KOPT-K1 (cell line): ENCODE results near the gene MEIKIN.
"Not testable (repeated sequence)": the region's sequence is repeated elsewhere in the genome, so short reads cannot be mapped to it uniquely, and the experiment has no call there.

ENCODE experiments used
- H3K27ac ChIP-seq: fragments of 200-600 bp; sonication (generic); 2 replicates; pipeline ENCODE4 v1.5.1; 2016; ENCODE audit warnings: antibody characterized with exemption, mild to moderate bottlenecking, low read depth, low read length; ENCODE audit not compliant: poor library complexity, severe bottlenecking
- H3K36me3 ChIP-seq: fragments of 200-600 bp; sonication (generic); 2 replicates; pipeline ENCODE4 v1.5.1; 2017; ENCODE audit warnings: antibody characterized with exemption, mild to moderate bottlenecking, low read length, moderate library complexity; ENCODE audit not compliant: insufficient read depth
- H3K9me3 ChIP-seq: fragments of 200-600 bp; sonication (generic); 2 replicates; pipeline ENCODE4 v1.5.1; 2017; ENCODE audit warnings: antibody characterized with exemption, low read length, mild to moderate bottlenecking; ENCODE audit not compliant: insufficient read depth, poor library complexity, severe bottlenecking

MEIKIN gene

GRCh38 chr5:131952301-131952857 is 6.9 kb upstream of the MEIKIN start:
- no peak overlapping the region for H3K27ac ChIP-seq

GRCh38 chr5:131950706-131951105 is 5.2 kb upstream of the MEIKIN start:
- Histone ChIP-seq H3K27ac (no peak overlapping the region), H3K36me3 (no peaks in the 10 kb centered on the region), H3K9me3 (no peaks in the 10 kb centered on the region)

More at GRCh38 chr5:131952301-131952857, 6.9 kb upstream of the MEIKIN start:
- Histone ChIP-seq H3K9me3 (no peaks in the 10 kb centered on the region), H3K36me3 (no peaks in the 10 kb centered on the region)

- H3K36me3 ChIP-seq: no peaks in the 10 kb centered on the region
- H3K9me3 ChIP-seq: no peaks in the 10 kb centered on the region
- no peak overlapping the region for H3K27ac ChIP-seq
These were observed 2.0 kb upstream of the MEIKIN start for GRCh38 chr5:131947445-131947844.

- H3K27ac ChIP-seq: no peak overlapping the region
- H3K36me3 ChIP-seq: no peaks in the 10 kb centered on the region
- H3K9me3 ChIP-seq: no peaks in the 10 kb centered on the region
These were observed 537 bp downstream of the MEIKIN start for GRCh38 chr5:131944702-131945550.

DNA sequence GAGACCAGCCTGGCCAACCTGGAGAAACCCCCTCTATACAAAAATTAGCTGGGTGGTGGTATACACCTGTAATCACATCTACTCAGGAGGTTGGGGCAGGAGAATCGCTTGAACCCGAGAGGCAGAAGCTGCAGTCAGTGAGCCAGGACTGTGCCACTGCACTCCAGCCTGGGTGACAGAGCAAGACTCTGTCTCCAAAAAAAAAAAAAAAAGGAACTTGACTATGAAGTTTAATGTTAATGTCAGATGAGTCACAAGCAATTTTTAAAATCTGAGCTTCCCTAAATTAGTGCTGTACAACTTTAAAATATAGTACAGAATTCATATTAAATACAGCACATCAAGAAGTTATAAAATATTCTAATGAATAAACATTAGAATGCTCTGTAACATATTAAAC is 1.5 kb downstream of the MEIKIN start:
- no peaks in the 10 kb centered on the region for H3K36me3 ChIP-seq
- H3K9me3 ChIP-seq: no peaks in the 10 kb centered on the region
- no peak overlapping the region for H3K27ac ChIP-seq

DNA sequence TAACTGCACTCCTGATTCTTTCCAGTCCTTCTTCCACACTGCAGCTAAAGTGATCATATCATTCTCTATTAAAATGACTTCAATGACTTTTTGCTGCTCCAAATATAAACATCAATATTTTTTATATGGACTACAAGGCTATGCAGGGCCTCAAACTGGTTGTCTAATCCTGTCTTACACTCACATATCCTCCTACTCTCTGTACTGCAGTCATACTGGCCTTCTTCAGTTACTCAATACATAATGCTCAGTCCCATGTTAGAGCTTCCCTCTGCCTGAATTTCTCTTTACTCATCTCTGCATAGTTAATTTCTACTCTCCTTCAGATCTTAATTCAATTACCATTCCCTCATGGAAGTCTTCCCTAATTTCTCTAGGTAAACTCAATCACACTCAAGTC is 3.4 kb downstream of the MEIKIN start:
- H3K36me3 ChIP-seq: no peaks in the 10 kb centered on the region
- no peaks in the 10 kb centered on the region for H3K9me3 ChIP-seq
- no peak overlapping the region for H3K27ac ChIP-seq

GRCh38 chr5:131939690-131940345 is 5.6 kb downstream of the MEIKIN start:
- H3K27ac ChIP-seq: no peak overlapping the region
- no peaks in the 10 kb centered on the region for H3K36me3 ChIP-seq
- no peaks in the 10 kb centered on the region for H3K9me3 ChIP-seq

- H3K36me3 ChIP-seq: no peaks in the 10 kb centered on the region
- H3K27ac ChIP-seq: no peak overlapping the region
- peaks cover 12% of the 10 kb centered on the region for H3K9me3 ChIP-seq
These were observed 13.2 kb downstream of the MEIKIN start for GRCh38 chr5:131932235-131932634.

DNA sequence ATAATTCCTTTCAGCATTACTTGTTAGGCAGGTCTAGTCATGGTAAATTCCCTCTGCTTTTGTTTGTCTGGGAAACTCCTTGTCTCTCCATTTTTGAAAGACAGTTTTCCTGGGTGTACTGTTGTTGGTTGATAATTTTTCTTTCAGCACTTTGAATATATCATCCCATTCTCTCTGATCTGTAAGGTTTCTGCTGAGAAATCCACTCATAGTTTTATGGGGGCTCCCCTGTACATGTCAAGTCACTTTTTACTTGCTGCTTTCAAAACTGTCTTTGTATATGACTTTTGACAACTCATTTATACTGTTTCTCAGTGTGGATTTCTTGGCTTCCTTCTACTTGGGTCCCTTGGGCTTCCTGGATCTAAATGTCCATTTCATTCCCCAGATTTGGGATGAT is 16.5 kb downstream of the MEIKIN start:
- Histone ChIP-seq H3K27ac (no peak overlapping the region), H3K9me3 (peaks cover 23% of the 10 kb centered on the region), H3K36me3 (no peaks in the 10 kb centered on the region)

DNA sequence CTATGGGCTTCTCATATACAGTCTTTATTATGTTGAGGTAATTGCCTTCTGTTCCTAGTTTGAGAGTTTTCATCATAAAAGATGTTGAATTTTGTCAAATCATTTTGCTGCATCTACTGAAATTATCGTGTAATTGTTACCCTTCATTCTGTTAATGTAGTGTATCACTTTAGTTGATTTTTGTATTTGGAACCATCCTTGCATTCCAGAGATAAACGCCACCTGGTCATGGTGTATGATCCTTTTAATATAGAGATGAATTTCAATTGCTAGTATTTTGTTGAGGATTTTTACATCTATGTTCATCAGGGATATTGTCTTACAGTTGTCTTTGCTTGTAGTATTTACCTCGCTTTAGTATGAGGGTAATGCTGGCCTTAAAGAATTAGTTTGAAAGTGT is 19.3 kb downstream of the MEIKIN start:
- no peak overlapping the region for H3K27ac ChIP-seq
- peaks cover 23% of the 10 kb centered on the region for H3K9me3 ChIP-seq
- no peaks in the 10 kb centered on the region for H3K36me3 ChIP-seq

DNA sequence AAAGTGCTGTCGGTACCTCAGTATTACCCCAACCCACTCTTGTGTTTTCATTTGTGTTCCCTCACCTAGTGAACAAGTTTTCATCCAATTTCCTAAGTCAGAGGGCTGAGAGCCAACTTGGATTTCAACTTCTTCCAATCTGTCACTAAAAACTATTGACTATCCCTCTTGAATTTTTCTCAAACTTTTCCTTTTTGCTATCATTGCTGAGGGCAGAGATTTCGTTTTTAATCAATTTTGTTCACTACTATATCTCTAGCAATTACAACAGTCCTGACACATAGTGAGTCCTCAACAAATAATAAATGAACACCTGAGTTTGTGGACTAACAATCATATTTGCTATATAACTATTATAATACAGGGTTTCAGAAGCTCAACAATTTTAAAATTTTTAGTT is 29.0 kb downstream of the MEIKIN start:
- Histone ChIP-seq H3K36me3 (no peaks in the 10 kb centered on the region), H3K27ac (no peak overlapping the region), H3K9me3 (no peaks in the 10 kb centered on the region)

DNA sequence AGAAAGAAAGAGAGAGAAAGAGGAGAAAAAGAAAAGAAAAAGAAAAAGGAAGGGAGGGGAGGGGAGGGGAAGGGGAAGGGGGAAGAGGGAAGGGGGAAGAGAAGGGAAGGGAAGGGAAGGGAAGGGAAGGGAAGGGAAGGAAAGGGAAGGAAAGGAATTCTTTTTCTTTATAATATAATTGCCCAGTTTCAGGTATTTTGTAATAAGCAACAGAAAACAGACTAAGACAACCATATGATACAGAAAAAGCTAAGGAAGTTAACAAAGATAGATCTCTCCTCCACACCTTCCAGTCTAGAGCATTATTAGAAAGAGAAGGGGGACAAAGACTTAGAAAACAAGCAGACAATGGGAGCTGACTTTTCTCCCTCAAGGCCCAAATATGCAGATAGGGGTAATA is 31.0 kb downstream of the MEIKIN start:
- Histone ChIP-seq H3K9me3 (no peaks in the 10 kb centered on the region), H3K27ac (no peak overlapping the region), H3K36me3 (no peaks in the 10 kb centered on the region)

- Histone ChIP-seq H3K9me3 (no peaks in the 10 kb centered on the region), H3K27ac (no peak overlapping the region), H3K36me3 (no peaks in the 10 kb centered on the region)
These were observed 31.9 kb downstream of the MEIKIN start for GRCh38 chr5:131913603-131914002.

DNA sequence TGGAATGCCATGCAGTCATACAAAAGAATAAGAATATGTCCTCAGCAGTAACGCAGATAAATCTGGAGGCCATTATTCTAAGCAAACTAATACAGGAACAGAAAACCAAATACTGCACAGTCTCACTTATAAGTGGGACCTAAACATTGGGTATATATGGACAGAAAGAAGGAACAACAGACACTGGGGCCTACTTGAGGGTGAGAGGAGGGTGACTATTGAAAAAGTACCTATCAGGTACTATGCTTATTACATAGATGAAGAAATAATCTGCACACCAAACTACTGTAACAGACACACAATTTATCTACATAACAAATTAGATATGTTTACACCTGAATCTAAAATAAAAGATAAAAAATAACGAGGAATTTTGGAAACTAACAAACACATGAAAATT is 38.8 kb downstream of the MEIKIN start:
- peaks cover 31% of the 10 kb centered on the region for H3K9me3 ChIP-seq
- no peak overlapping the region for H3K27ac ChIP-seq
- H3K36me3 ChIP-seq: no peaks in the 10 kb centered on the region

DNA sequence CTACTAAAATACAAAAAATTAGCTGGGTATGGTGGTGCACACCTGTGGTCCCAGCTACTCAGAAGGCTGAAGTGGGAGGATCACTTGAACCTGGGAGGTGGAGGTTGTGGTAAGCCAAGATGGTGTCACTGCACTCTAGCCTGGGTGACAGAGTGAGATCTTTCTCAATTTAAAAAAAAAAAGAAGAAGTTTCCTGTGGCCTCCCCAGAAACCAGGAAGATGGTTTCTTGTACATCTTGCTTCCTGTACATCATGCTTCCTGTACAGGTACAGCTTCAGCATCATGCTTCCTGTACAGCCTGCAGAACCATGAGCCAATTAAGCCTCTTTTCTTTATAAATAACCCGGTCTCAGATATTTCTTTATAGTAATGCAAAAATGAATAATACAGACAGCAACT is 43.2 kb downstream of the MEIKIN start:
- H3K36me3 ChIP-seq, H3K27ac ChIP-seq: not testable (repeated sequence)
- peaks cover 46% of the 10 kb centered on the region for H3K9me3 ChIP-seq
